OCI-LY7 (cell line): ENCODE results near the gene NAV1. TPM values are rescaled to one million over a fixed set of nuclear protein-coding genes. Genes with fewer than 3 reads are reported as not detected.
A peak's percentile ranks its signal among the peaks of the same experiment; 100 is the strongest.

Experiments
- BruUV-seq: library from RNA; stranded (reverse); fragments of 400-500 nt; replicated peaks from 2 replicates; lab custom pipeline; 2021; lab: Mats Ljungman, UMichigan
- CTCF ChIA-PET: fragments of 300-600 bp; sonication (Branson Sonifier 250); formaldehyde crosslinking; loops from one replicate; lab custom pipeline; 2022; ENCODE audit warnings: antibody characterized with exemption; ENCODE audit not compliant: unreplicated experiment; lab: Charles Lee
- POLR2A ChIA-PET: fragments of 300-600 bp; sonication (Branson Sonifier 250); formaldehyde crosslinking; loops from one replicate; lab custom pipeline; 2022; ENCODE audit warnings: antibody characterized with exemption; lab: Charles Lee
- DNase-seq: peaks from one replicate; pipeline ENCODE4 v3.0.0-alpha.2; 2015; ENCODE audit warnings: low spot score
- H2AFZ ChIP-seq: fragments of 200-600 bp; sonication (generic), shearing (Covaris generic); 2 replicates; pipeline ENCODE4 v1.6.1; 2014; ENCODE audit warnings: mild to moderate bottlenecking, antibody characterized with exemption, low read length, moderate library complexity
- H3K27ac ChIP-seq: fragments of 200-600 bp; sonication (generic); 2 replicates; pipeline ENCODE4 v1.5.1; 2014; ENCODE audit warnings: mixed run types, low read depth, mild to moderate bottlenecking, moderate library complexity, low read length, inconsistent platforms; ENCODE audit not compliant: poor library complexity, severe bottlenecking
- H3K36me3 ChIP-seq: fragments of 200-600 bp; sonication (generic); 2 replicates; pipeline ENCODE4 v1.6.1; 2014; ENCODE audit warnings: mild to moderate bottlenecking, antibody characterized with exemption, low read length, moderate library complexity, mixed read lengths; ENCODE audit not compliant: insufficient read depth
- H3K4me1 ChIP-seq: fragments of 200-600 bp; sonication (generic); 2 replicates; pipeline ENCODE4 v1.5.1; 2014; ENCODE audit warnings: mild to moderate bottlenecking, low read length; ENCODE audit not compliant: insufficient read depth, poor library complexity, severe bottlenecking
- H3K4me2 ChIP-seq: fragments of 200-600 bp; sonication (generic); 2 replicates; pipeline ENCODE4 v1.6.1; 2014; ENCODE audit warnings: mild to moderate bottlenecking, low read length
- H3K4me3 ChIP-seq: fragments of 200-600 bp; sonication (generic); 2 replicates; pipeline ENCODE4 v1.5.1; 2014; ENCODE audit warnings: mild to moderate bottlenecking, low read depth, low read length; ENCODE audit not compliant: poor library complexity, severe bottlenecking
- H3K79me2 ChIP-seq: fragments of 200-600 bp; sonication (generic); 2 replicates; pipeline ENCODE4 v1.6.1; 2016; ENCODE audit warnings: low read depth, mild to moderate bottlenecking, low read length, moderate library complexity, mixed read lengths; ENCODE audit not compliant: insufficient read depth
- H3K9me2 ChIP-seq: fragments of 200-600 bp; sonication (generic); 2 replicates; pipeline ENCODE4 v1.6.1; 2016; ENCODE audit warnings: mild to moderate bottlenecking, low read length, mixed read lengths; ENCODE audit not compliant: insufficient read depth
- H3K9me3 ChIP-seq: fragments of 200-600 bp; sonication (generic); 2 replicates; pipeline ENCODE4 v1.6.1; 2014; ENCODE audit warnings: mild to moderate bottlenecking, mixed run types, low read length, mixed read lengths
- H4K20me1 ChIP-seq: fragments of 200-600 bp; sonication (generic); 2 replicates; pipeline ENCODE4 v1.6.1; 2014; ENCODE audit warnings: mild to moderate bottlenecking, antibody characterized with exemption, low read length, moderate library complexity, mixed read lengths; ENCODE audit not compliant: insufficient read depth
- EZH2phosphoT487 ChIP-seq: fragments of 200-600 bp; sonication (generic); IDR thresholded peaks from 2 replicates; pipeline ENCODE4 v1.6.1; 2018; ENCODE audit warnings: low read depth, borderline replicate concordance, mild to moderate bottlenecking, mixed run types, antibody characterized with exemption, low read length, moderate library complexity, mixed read lengths
- intact Hi-C: fragments of 100-400 bp; cut with micrococcal nuclease; formaldehyde crosslinking; loops from one replicate; pipeline ENCODE4 v1.10.0; 2022; ENCODE audit not compliant: unreplicated experiment
- total RNA-seq, 2 experiments: library from RNA; depleted of rRNA in 1 of 2; stranded (reverse); fragments of >200 nt in 1 of 2; shearing (Covaris generic) in 1 of 2; gene quantifications; 2 replicates each; pipeline ENCODE4 v1.2.3, GENCODE V29; 2014 to 2022
- TF ChIP-seq, protein P1 (sequence below): fragments of 200-600 bp; sonication (generic); conservative IDR thresholded peaks from 2 replicates; pipeline ENCODE4 v1.5.1; 2014; ENCODE audit warnings: mild to moderate bottlenecking, antibody characterized with exemption, low read length, moderate library complexity, mixed read lengths

NAV1 gene
- total RNA-seq, 2 experiments from 2014 or later, result 4.2 to 20.7 TPM

DNA sequence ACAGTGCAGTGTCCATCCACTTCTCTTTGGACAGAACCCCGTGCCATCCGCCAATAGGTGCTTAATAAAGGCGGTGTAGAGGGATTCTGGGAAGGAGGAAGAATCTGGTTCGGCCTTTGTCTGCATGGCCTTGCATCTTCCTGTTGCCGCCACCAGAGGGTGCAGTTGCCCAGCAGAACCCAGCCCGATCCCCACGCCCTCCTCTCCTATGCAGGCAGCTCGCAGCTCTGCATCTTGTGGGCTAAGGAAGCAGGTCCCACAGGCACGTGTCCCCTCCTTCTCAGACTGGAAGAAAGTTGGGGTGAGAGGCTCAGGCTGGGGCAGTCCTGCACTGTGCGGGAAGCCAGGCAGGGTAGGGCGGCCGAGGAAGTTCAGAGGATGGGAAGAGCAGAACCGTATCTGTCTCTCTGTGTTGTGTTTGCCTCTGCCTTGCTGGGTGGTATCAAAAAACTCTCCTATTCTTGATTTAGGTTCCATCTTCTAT, 20.8 kb downstream of the NAV1 start:
- Histone ChIP-seq H3K4me1 (no peaks in the 10 kb centered on the region), H4K20me1 (no peaks in the 10 kb centered on the region), H2AFZ (peak overlapping the region; percentile 63), H3K9me2 (no peaks in the 10 kb centered on the region), H3K4me2 (no peak overlapping the region), H3K9me3 (no peaks in the 10 kb centered on the region), H3K27ac (no peak overlapping the region), H3K4me3 (no peak overlapping the region), H3K36me3 (no peaks in the 10 kb centered on the region), H3K79me2 (no peaks in the 10 kb centered on the region)
- DNase-seq, result peak; percentile 76
- intact Hi-C loops, result loop anchor here (1.0 kb wide), 2 partner anchors 145 to 234 kb away; no protein-coding TSS in a partner anchor
- TF ChIP-seq, protein P1, sequence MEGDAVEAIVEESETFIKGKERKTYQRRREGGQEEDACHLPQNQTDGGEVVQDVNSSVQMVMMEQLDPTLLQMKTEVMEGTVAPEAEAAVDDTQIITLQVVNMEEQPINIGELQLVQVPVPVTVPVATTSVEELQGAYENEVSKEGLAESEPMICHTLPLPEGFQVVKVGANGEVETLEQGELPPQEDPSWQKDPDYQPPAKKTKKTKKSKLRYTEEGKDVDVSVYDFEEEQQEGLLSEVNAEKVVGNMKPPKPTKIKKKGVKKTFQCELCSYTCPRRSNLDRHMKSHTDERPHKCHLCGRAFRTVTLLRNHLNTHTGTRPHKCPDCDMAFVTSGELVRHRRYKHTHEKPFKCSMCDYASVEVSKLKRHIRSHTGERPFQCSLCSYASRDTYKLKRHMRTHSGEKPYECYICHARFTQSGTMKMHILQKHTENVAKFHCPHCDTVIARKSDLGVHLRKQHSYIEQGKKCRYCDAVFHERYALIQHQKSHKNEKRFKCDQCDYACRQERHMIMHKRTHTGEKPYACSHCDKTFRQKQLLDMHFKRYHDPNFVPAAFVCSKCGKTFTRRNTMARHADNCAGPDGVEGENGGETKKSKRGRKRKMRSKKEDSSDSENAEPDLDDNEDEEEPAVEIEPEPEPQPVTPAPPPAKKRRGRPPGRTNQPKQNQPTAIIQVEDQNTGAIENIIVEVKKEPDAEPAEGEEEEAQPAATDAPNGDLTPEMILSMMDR, result peak; percentile 93
- no peak for TF ChIP-seq EZH2phosphoT487
- CTCF ChIA-PET, result interaction anchor here (0.6 to 1.3 kb wide), 2 partner anchors 150 to 234 kb away, joined by 3 to 5 read pairs; no protein-coding TSS in a partner anchor
- POLR2A ChIA-PET, result no interaction called here
- no TSS peak for BruUV-seq

DNA sequence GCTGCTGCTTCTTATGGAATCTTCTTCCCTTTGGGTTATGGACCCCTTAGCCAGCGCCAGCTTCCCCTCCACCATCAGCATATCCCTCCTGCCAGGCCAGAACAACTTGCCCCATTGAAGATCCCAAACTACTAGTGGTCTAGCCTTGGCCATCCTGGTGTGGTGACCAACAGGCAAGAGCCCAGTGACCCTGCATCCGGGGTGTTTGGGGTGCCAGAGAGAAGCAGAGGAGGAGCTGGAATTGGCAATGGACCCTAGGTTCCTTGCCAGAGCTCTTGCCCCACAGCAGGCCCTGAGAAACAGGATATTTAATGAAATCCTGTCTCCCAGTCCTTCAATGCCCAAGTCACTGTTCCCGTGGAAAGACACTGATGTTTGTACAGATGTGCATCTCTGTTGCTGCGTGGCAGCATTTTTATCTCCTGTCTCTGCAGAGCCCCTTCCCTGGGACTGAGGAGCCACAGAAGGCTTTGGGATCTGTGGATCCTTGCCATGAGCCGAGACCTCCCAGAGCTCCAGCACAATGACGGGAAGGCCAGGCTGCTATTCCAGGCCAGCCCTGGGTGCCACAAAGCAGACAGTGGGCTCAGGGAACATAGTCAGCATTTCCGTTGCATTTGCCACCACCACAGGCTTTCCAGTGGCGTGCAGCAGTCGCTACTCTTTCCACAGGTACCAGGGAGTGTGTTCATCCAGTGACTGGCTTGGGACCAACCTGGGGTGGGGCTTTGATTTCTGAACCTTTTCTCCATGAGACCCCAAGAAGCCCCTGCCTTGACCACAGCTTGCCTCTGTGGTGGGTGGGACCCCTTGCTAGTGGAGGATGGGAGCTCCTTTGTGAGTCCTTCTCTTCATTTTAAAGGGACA, 21.6 kb downstream of the NAV1 start:
- no peaks in the 10 kb centered on the region for H3K36me3 ChIP-seq
- H3K4me2 ChIP-seq, result no peak overlapping the region
- H4K20me1 ChIP-seq, result no peaks in the 10 kb centered on the region
- no peak overlapping the region for H2AFZ ChIP-seq
- H3K79me2 ChIP-seq, result no peaks in the 10 kb centered on the region
- DNase-seq, result no peak
- H3K9me2 ChIP-seq, result no peaks in the 10 kb centered on the region
- H3K27ac ChIP-seq, result no peak overlapping the region
- ChIA-PET POLR2A (interaction anchor here (0.6 kb wide), 1 partner anchor 19 kb away, joined by 3 read pairs; no protein-coding TSS in a partner anchor), CTCF (interaction anchor here (1.3 kb wide), 1 partner anchor 149 kb away, joined by 5 read pairs; no protein-coding TSS in a partner anchor)
- H3K4me3 ChIP-seq, result no peak overlapping the region
- no peaks in the 10 kb centered on the region for H3K9me3 ChIP-seq
- no TSS peak for BruUV-seq
- TF ChIP-seq, protein P1, result no peak
- no peak for TF ChIP-seq EZH2phosphoT487
- intact Hi-C loops, result no loop called here
- no peaks in the 10 kb centered on the region for H3K4me1 ChIP-seq
